ENCODE measurements around the gene ENOX1. TPM values are rescaled to one million over a fixed set of nuclear protein-coding genes. Genes with fewer than 3 reads are reported as not detected.

Gene ENOX1
- total and polyA plus RNA-seq, 9 of the 15 experiments (the other 6 are each of a cell fraction or from before 2014, with no cell fraction given), result not detected

GRCh38 chr13:43787518-43787891 is 733 bp upstream of the ENOX1 start:
- H3K4me3 ChIP-seq, result no peak overlapping the region
- TF ChIP-seq NR0B1 (IDR thresholded peaks at IDR 0.05; ENCODE audit: partially characterized antibody), result no peak
- no peak for TF ChIP-seq DDX20 (tag; IDR thresholded peaks at IDR 0.05; ENCODE audit: low read depth)
- no peak for TF ChIP-seq ARID1B (IDR thresholded peaks at IDR 0.05)

GRCh38 chr13:43786472-43786765 is 353 bp downstream of the ENOX1 start:
- CTCF ChIA-PET (ENCODE audit: low intra/inter-chr PET ratio), result no interaction called here
- no peaks in the 10 kb centered on the region for H3K9me3 ChIP-seq (replicated peaks; ENCODE audit: control insufficient read depth, insufficient read depth, low read depth, low read length)
- no TSS peak for BruUV-seq (replicated peaks)
- no peak for FAIRE-seq
- H3K36me3 ChIP-seq (ENCODE audit: control insufficient read depth, insufficient read depth, low read length), result no peaks in the 10 kb centered on the region
- H3K9me1 ChIP-seq (ENCODE audit: control insufficient read depth, insufficient read depth, low read length), result no peaks in the 10 kb centered on the region
- POLR2A ChIA-PET, result no interaction called here
- intact Hi-C loops (cut with micrococcal nuclease) (no loop called here), in situ Hi-C loops (cut with MboI) (no loop called here)
- H3K27ac ChIP-seq (ENCODE audit: extremely low read depth, low read depth, low read length), result no peak overlapping the region
- no peak for ATAC-seq
- 32% methylated on average over 5 of the region's 28 CpGs for WGBS (ENCODE audit: insufficient coverage, low coverage, missing lambda C conversion rate)
- no peaks in the 10 kb centered on the region for H4K20me1 ChIP-seq (replicated peaks; ENCODE audit: control insufficient read depth, insufficient read depth, low read length)
- no peak for DNase-seq (ENCODE audit: extremely low read depth in 1 of 4, low spot score in 3 of 4)
- H3K4me1 ChIP-seq (replicated peaks in 1 of 2; ENCODE audit: control insufficient read depth in 2 of 2, insufficient read depth in 2 of 2, low read length in 2 of 2), result no peaks in the 10 kb centered on the region; a peak in 1 of 5 replicates
- no peaks in the 10 kb centered on the region for H3K27me3 ChIP-seq (ENCODE audit: control insufficient read depth in 2 of 2, insufficient read depth in 2 of 2, low read length in 2 of 2)
- no peak overlapping the region for H2AFZ ChIP-seq (ENCODE audit: low read depth, low read length)
- no peaks in the 10 kb centered on the region for H3K79me2 ChIP-seq (ENCODE audit: control insufficient read depth, insufficient read depth, low read length)
- H3K4me2 ChIP-seq (ENCODE audit: insufficient read depth, low read length), result no peak overlapping the region
- no peak overlapping the region for H3K9ac ChIP-seq (ENCODE audit: insufficient read depth in 1 of 2, low read depth in 2 of 2, low read length in 2 of 2)
- H3K4me3 ChIP-seq, result no peak overlapping the region
- no peak for TF ChIP-seq MBD1 (CRISPR knock-in tag; IDR thresholded peaks at IDR 0.05)
- TF ChIP-seq CXXC5 (CRISPR knock-in tag; IDR thresholded peaks at IDR 0.05), result no peak
- no peak for TF ChIP-seq MEIS2 (IDR thresholded peaks at IDR 0.05; ENCODE audit: partially characterized antibody)
- TF ChIP-seq, protein P1, sequence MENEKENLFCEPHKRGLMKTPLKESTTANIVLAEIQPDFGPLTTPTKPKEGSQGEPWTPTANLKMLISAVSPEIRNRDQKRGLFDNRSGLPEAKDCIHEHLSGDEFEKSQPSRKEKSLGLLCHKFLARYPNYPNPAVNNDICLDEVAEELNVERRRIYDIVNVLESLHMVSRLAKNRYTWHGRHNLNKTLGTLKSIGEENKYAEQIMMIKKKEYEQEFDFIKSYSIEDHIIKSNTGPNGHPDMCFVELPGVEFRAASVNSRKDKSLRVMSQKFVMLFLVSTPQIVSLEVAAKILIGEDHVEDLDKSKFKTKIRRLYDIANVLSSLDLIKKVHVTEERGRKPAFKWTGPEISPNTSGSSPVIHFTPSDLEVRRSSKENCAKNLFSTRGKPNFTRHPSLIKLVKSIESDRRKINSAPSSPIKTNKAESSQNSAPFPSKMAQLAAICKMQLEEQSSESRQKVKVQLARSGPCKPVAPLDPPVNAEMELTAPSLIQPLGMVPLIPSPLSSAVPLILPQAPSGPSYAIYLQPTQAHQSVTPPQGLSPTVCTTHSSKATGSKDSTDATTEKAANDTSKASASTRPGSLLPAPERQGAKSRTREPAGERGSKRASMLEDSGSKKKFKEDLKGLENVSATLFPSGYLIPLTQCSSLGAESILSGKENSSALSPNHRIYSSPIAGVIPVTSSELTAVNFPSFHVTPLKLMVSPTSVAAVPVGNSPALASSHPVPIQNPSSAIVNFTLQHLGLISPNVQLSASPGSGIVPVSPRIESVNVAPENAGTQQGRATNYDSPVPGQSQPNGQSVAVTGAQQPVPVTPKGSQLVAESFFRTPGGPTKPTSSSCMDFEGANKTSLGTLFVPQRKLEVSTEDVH (IDR thresholded peaks at IDR 0.05; ENCODE audit: low read depth, partially characterized antibody), result no peak
- TF ChIP-seq ZNF445 (CRISPR knock-in tag; IDR thresholded peaks at IDR 0.05; ENCODE audit: low read depth), result no peak
- TF ChIP-seq XRCC4 (IDR thresholded peaks at IDR 0.05; ENCODE audit: extremely low read depth, insufficient read depth, insufficient read length), result no peak
- TF ChIP-seq ZNF212 (CRISPR knock-in tag; IDR thresholded peaks at IDR 0.05), result no peak

More at GRCh38 chr13:43787518-43787891, 733 bp upstream of the ENOX1 start:
- H3K4me1 ChIP-seq (replicated peaks in 1 of 2; ENCODE audit: control insufficient read depth in 2 of 2, insufficient read depth in 2 of 2, low read length in 2 of 2), result no peaks in the 10 kb centered on the region; a peak in 1 of 5 replicates
- POLR2A ChIA-PET, result no interaction called here
- H3K9me1 ChIP-seq (ENCODE audit: control insufficient read depth, insufficient read depth, low read length), result no peaks in the 10 kb centered on the region
- no TSS peak for BruUV-seq (replicated peaks)
- no peaks in the 10 kb centered on the region for H3K27me3 ChIP-seq (ENCODE audit: control insufficient read depth in 2 of 2, insufficient read depth in 2 of 2, low read length in 2 of 2)
- in situ Hi-C loops (cut with MboI), result no loop called here
- CTCF ChIA-PET (ENCODE audit: low intra/inter-chr PET ratio), result no interaction called here
- ATAC-seq (no peak), DNase-seq (ENCODE audit: extremely low read depth in 1 of 4, low spot score in 3 of 4) (no peak), FAIRE-seq (no peak)
- no peak overlapping the region for H3K9ac ChIP-seq (ENCODE audit: insufficient read depth in 1 of 2, low read depth in 2 of 2, low read length in 2 of 2)
- intact Hi-C loops (cut with micrococcal nuclease), result no loop called here
- H3K79me2 ChIP-seq (ENCODE audit: control insufficient read depth, insufficient read depth, low read length), result no peaks in the 10 kb centered on the region
- H4K20me1 ChIP-seq (replicated peaks; ENCODE audit: control insufficient read depth, insufficient read depth, low read length), result no peaks in the 10 kb centered on the region
- no peak overlapping the region for H3K4me2 ChIP-seq (ENCODE audit: insufficient read depth, low read length)
- WGBS (ENCODE audit: insufficient coverage, low coverage, missing lambda C conversion rate), result 12% methylated on average over 5 of the region's 9 CpGs
- no peaks in the 10 kb centered on the region for H3K9me3 ChIP-seq (replicated peaks; ENCODE audit: control insufficient read depth, insufficient read depth, low read depth, low read length)
- H3K27ac ChIP-seq (ENCODE audit: extremely low read depth, low read depth, low read length), result no peak overlapping the region
- H2AFZ ChIP-seq (ENCODE audit: low read depth, low read length), result no peak overlapping the region
- no peaks in the 10 kb centered on the region for H3K36me3 ChIP-seq (ENCODE audit: control insufficient read depth, insufficient read depth, low read length)
